Natural killer cell treated with Interleukin-12 subunit alpha and Interleukin-12 subunit beta and Interleukin-15 and Interleukin-18, amount 100 ng/mL, for 72 hours (primary cell): ENCODE measurements around the gene SDF2L1. TPM values are rescaled to one million over a fixed set of nuclear protein-coding genes. Genes with fewer than 3 reads are reported as not detected.
"Not testable (repeated sequence)": the region's sequence is repeated elsewhere in the genome, so short reads cannot be mapped to it uniquely, and the experiment has no call there.

ENCODE experiments used
- ATAC-seq, 2 donors: fragments of 150-1000 bp; cut with Tn5 transposase in 1 of 2; sonication (Bioruptor Pico), chemical (Tn5 transposase) in 1 of 2; 2 replicates each; pipeline ENCODE4 v1.10.0; 2021
- DNase-seq: peaks from one replicate; pipeline ENCODE4 v3.0.0; 2022; ENCODE audit warnings: low spot score
- H3K27ac Mint-ChIP-seq, 2 donors: 1 replicate in 1 of 2; 2 replicates in 1 of 2; pipeline ENCODE4 v1.8.0; 2022; ENCODE audit warnings: mixed read lengths in 2 of 2, mild to moderate bottlenecking in 1 of 2, moderate library complexity in 1 of 2
- H3K27me3 Mint-ChIP-seq, 2 donors: 1 replicate in 1 of 2; 2 replicates in 1 of 2; pipeline ENCODE4 v1.8.0; 2022; ENCODE audit warnings: mixed read lengths in 2 of 2
- H3K36me3 Mint-ChIP-seq: one replicate; pipeline ENCODE4 v1.8.0; 2022; ENCODE audit warnings: mixed read lengths
- H3K4me1 Mint-ChIP-seq, 2 donors: 1 replicate in 1 of 2; 2 replicates in 1 of 2; pipeline ENCODE4 v1.8.0; 2022; ENCODE audit warnings: low read depth in 2 of 2, mixed read lengths in 2 of 2, mild to moderate bottlenecking in 1 of 2
- H3K4me3 Mint-ChIP-seq: one replicate; pipeline ENCODE4 v1.8.0; 2022; ENCODE audit warnings: mixed read lengths
- H3K9me3 Mint-ChIP-seq: 2 replicates; pipeline ENCODE4 v1.8.0; 2022; ENCODE audit warnings: mixed read lengths
- total RNA-seq, 2 donors: library from RNA; stranded (reverse); gene quantifications; one replicate each; pipeline ENCODE4 v1.2.3, GENCODE V29; 2022

Gene SDF2L1
- total RNA-seq, 2 donors from 2014 or later = 102 to 127 TPM

- H3K9me3 Mint-ChIP-seq = no peaks in the 10 kb centered on the region
- DNase-seq (no peak), ATAC-seq (peak in 1 of 2 donors; percentile 33)
- no peaks in the 10 kb centered on the region for H3K27me3 Mint-ChIP-seq
- H3K27ac Mint-ChIP-seq = no peak overlapping the region
- H3K36me3 Mint-ChIP-seq = no peaks in the 10 kb centered on the region
- no peak overlapping the region for H3K4me3 Mint-ChIP-seq
- H3K4me1 Mint-ChIP-seq = peaks cover 8 to 30% of the 10 kb centered on the region in 2 donors
Observed at GRCh38 chr22:21673534-21674321, 31.6 kb downstream of the SDF2L1 start.

GRCh38 chr22:21674638-21675245 is 32.6 kb downstream of the SDF2L1 start:
- ATAC-seq (no peak), DNase-seq (no peak)
- H3K4me1 Mint-ChIP-seq = peaks cover 3 to 26% of the 10 kb centered on the region in 2 donors
- H3K4me3 Mint-ChIP-seq = no peak overlapping the region
- H3K9me3 Mint-ChIP-seq = no peaks in the 10 kb centered on the region
- H3K27ac Mint-ChIP-seq = no peak overlapping the region
- no peaks in the 10 kb centered on the region for H3K27me3 Mint-ChIP-seq
- H3K36me3 Mint-ChIP-seq = no peaks in the 10 kb centered on the region

- H3K27ac Mint-ChIP-seq = no peak overlapping the region
- no peak for DNase-seq
- peaks cover 5 to 37% of the 10 kb centered on the region in 2 donors for H3K4me1 Mint-ChIP-seq
- no peak overlapping the region for H3K4me3 Mint-ChIP-seq
- no peak for ATAC-seq
- H3K36me3 Mint-ChIP-seq = no peaks in the 10 kb centered on the region
- H3K27me3 Mint-ChIP-seq = no peaks in the 10 kb centered on the region
- no peaks in the 10 kb centered on the region for H3K9me3 Mint-ChIP-seq
Observed at GRCh38 chr22:21677606-21678443, 35.7 kb downstream of the SDF2L1 start.

- ATAC-seq, H3K9me3 Mint-ChIP-seq, H3K27me3 Mint-ChIP-seq, H3K36me3 Mint-ChIP-seq, H3K4me3 Mint-ChIP-seq, H3K27ac Mint-ChIP-seq, DNase-seq: not testable (repeated sequence)
- H3K4me1 Mint-ChIP-seq = peaks cover 5 to 32% of the 10 kb centered on the region in 2 donors
Observed at GRCh38 chr22:21678842-21679241, 36.7 kb downstream of the SDF2L1 start.

DNA sequence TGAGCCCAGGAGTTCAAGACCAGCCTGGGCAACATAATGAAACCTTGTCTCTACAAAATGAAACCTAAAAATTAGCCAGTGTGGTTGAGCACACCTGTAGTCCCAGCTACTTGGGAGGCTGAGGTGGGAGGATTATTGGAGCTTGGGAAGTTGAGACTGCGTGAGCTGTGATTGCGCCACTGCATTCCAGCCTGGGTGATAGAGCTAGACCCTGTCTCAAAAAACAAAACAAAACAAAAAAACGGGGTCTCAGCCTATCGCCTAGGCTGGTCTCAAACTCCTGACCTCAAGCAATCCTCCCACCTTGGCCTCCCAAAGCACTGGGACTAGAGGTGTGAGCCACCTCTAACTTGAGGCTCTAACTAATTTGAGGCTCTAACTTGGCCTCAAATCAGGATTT is 37.3 kb downstream of the SDF2L1 start:
- no peak for DNase-seq
- Mint-ChIP-seq H3K27me3 (no peaks in the 10 kb centered on the region), H3K36me3 (no peaks in the 10 kb centered on the region)

DNA sequence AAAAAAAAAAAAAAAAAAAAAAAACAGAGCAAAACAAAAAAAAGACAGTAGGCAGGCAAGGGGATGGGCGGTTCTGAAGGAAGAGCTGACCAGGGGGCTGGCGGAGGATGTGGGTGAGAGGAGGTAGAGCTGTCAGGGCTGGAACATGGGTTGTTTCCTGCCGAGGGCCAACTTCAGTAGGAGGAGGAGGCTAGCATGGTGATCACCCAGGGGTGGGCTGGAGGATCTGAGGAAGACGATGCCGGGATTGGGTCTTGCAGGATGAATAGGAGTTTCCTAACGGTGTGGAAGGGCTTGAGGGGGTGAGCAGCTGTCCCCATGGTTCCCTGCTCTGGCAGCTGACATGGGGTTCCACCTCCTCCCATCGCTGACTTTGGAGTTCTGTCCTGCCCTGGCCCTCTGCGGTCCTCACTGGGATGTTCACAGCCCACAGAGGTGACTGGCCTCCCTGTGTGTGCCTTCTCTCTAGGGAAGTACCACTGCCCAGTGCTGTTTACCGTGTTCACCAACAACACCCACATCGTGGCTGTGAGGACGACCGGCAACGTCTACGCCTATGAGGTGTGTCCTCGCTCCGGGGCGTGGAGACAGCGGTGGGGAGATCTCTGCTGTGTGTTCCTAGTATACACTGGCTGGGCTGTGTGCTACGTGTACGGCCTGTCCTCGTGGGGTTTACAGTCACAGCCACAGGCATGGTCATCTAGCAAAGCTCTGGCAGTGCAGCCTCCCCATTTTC is 38.9 kb downstream of the SDF2L1 start:
- H3K27me3 Mint-ChIP-seq = no peaks in the 10 kb centered on the region
- peak; percentile 65 to 83 for ATAC-seq

More for the DNA sequence above, 37.3 kb downstream of the SDF2L1 start:
- Mint-ChIP-seq H3K27ac (no peak overlapping the region), H3K9me3 (no peaks in the 10 kb centered on the region), H3K4me3 (no peak overlapping the region), H3K4me1 (peaks cover 5 to 32% of the 10 kb centered on the region in 2 donors)
- no peak for ATAC-seq

DNA sequence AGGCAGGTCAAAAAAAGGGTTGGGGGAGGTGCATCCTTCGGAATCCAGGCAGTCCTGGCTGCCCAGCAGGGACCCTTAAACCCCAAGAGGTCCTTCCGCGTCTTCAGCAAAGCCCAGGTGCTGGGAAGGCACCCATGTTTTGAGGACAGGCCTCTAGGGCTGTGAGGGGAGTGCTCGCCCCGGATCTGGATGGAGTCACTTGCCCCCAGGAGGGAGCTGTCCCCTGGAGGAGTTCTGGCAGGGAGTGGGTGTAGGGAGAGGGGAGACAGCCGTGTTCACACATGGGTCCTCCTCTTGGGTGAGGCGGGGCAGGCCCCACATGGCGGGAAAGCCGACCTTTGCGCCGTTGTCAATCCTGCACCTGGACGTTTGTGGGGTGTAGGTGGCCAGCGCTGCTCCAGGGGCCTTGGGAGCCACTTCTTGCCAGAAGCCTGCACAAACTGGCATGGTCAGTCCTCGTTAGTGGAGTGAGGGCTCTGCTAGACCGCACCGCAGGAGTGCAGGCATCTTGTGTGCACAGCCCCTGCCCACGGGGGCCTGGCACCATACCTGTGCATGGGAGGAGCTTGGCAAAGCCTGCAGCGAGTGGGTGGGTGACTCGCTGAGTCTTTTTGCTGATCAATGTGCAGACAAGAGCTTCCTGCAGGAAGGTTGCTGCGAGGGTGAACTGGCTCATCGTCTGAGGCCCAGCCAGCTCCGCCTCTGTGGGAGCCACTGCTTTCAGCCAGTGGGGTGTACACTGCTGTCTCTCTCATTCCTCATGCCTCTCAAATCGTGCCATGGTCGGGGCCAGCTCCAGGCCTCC is 39.7 kb downstream of the SDF2L1 start:
- Mint-ChIP-seq H3K36me3 (no peaks in the 10 kb centered on the region), H3K9me3 (no peaks in the 10 kb centered on the region), H3K4me3 (no peak overlapping the region), H3K4me1 (peaks cover 5 to 29% of the 10 kb centered on the region in 2 donors), H3K27ac (peak overlapping the region in 1 of 2 donors; percentile 83), H3K27me3 (no peaks in the 10 kb centered on the region)
- ATAC-seq (no peak), DNase-seq (no peak)

More for the DNA sequence above, 38.9 kb downstream of the SDF2L1 start:
- Mint-ChIP-seq H3K4me3 (peak overlapping the region; percentile 52), H3K36me3 (no peaks in the 10 kb centered on the region), H3K4me1 (peaks cover 5 to 29% of the 10 kb centered on the region in 2 donors), H3K9me3 (no peaks in the 10 kb centered on the region), H3K27ac (peak overlapping the region; percentile 57 to 83)
- DNase-seq = no peak

GRCh38 chr22:21682385-21683175 is 40.5 kb downstream of the SDF2L1 start:
- Mint-ChIP-seq H3K4me1 (peaks cover 5 to 26% of the 10 kb centered on the region in 2 donors), H3K27me3 (no peaks in the 10 kb centered on the region), H3K27ac (no peak overlapping the region), H3K36me3 (no peaks in the 10 kb centered on the region), H3K9me3 (no peaks in the 10 kb centered on the region), H3K4me3 (no peak overlapping the region)
- ATAC-seq (no peak), DNase-seq (no peak)

- no peaks in the 10 kb centered on the region for H3K36me3 Mint-ChIP-seq
- DNase-seq (no peak), ATAC-seq (no peak)
- no peaks in the 10 kb centered on the region for H3K27me3 Mint-ChIP-seq
- peaks cover 5 to 20% of the 10 kb centered on the region in 2 donors for H3K4me1 Mint-ChIP-seq
- H3K4me3 Mint-ChIP-seq = no peak overlapping the region
- no peaks in the 10 kb centered on the region for H3K9me3 Mint-ChIP-seq
- no peak overlapping the region for H3K27ac Mint-ChIP-seq
Observed at GRCh38 chr22:21683401-21683811, 41.3 kb downstream of the SDF2L1 start.

GRCh38 chr22:21684492-21685163 is 42.5 kb downstream of the SDF2L1 start:
- Mint-ChIP-seq H3K27me3 (no peaks in the 10 kb centered on the region), H3K4me3 (no peak overlapping the region), H3K27ac (no peak overlapping the region), H3K4me1 (peaks cover 15 to 24% of the 10 kb centered on the region in 2 donors), H3K36me3 (no peaks in the 10 kb centered on the region), H3K9me3 (no peaks in the 10 kb centered on the region)
- DNase-seq (no peak), ATAC-seq (no peak)

GRCh38 chr22:21685164-21685513 is 43.0 kb downstream of the SDF2L1 start:
- DNase-seq = no peak
- Mint-ChIP-seq H3K4me3 (no peak overlapping the region), H3K27me3 (no peaks in the 10 kb centered on the region), H3K9me3 (no peaks in the 10 kb centered on the region), H3K36me3 (no peaks in the 10 kb centered on the region), H3K4me1 (peaks cover 18 to 28% of the 10 kb centered on the region in 2 donors), H3K27ac (no peak overlapping the region)
- no peak for ATAC-seq

GRCh38 chr22:21686193-21686608 is 44.1 kb downstream of the SDF2L1 start:
- Mint-ChIP-seq H3K4me1 (peaks cover 20 to 30% of the 10 kb centered on the region in 2 donors), H3K9me3 (no peaks in the 10 kb centered on the region), H3K36me3 (no peaks in the 10 kb centered on the region), H3K27me3 (no peaks in the 10 kb centered on the region), H3K27ac (no peak overlapping the region), H3K4me3 (no peak overlapping the region)
- ATAC-seq = no peak
- no peak for DNase-seq
